ENCODE measurements around the gene ARID4A. TPM values are rescaled to one million over a fixed set of nuclear protein-coding genes. Genes with fewer than 3 reads are reported as not detected.
"Not testable (repeated sequence)": the region's sequence is repeated elsewhere in the genome, so short reads cannot be mapped to it uniquely, and the experiment has no call there.

Gene ARID4A
- total RNA-seq, 2 experiments from 2014 or later, result 18.6 to 19.8 TPM

DNA sequence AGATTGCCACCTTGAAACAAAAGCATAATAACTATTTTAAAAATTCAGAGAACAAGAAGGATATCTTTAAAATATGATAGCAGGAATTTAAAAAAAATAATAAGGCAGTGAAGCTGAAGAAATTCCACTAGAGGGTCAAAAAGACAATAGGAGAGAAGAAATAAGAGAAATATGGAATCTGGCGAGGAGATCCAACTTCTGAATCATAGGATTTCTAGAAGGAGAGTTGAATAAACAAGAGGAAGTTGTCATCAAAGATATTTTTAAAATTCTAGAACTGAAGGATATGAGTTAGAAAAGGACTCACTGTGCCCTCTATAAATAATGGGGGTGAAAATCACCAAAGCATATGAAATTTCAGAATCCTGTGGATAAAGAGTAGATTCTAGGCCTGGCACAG is 70.6 kb downstream of the ARID4A start:
- no peak overlapping the region for H3K4me3 Mint-ChIP-seq
- H3K27me3 Mint-ChIP-seq, result no peaks in the 10 kb centered on the region
- H3K9me3 Mint-ChIP-seq, result no peaks in the 10 kb centered on the region
- DNase-seq, result no peak
- H3K36me3 Mint-ChIP-seq, result peaks cover 20% of the 10 kb centered on the region
- H3K4me1 Mint-ChIP-seq, result peaks cover 8% of the 10 kb centered on the region
- no peak overlapping the region for H3K27ac Mint-ChIP-seq

DNA sequence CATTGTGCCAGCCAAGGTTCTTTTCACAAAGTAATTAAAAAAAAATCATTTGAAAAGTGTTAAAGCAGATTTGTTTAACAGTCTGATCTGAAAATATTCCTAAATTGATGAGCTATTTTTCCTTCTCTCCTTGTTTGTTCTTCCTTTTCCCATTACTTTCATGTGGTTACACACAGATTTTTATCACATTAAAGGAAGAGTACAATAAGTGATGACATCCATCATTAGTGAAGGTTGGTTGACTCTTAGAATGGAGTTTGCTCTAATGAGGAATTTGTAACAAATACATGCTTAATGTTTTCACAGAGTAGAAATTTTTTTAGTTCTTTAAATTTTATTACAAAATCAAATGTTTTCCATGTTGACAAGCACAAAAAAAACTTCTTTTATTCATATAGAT is 78.4 kb downstream of the ARID4A start:
- no peak for DNase-seq
- H3K27me3 Mint-ChIP-seq, result no peaks in the 10 kb centered on the region
- no peaks in the 10 kb centered on the region for H3K9me3 Mint-ChIP-seq
- H3K4me3 Mint-ChIP-seq, result no peak overlapping the region
- H3K4me1 Mint-ChIP-seq, result no peaks in the 10 kb centered on the region
- H3K27ac Mint-ChIP-seq, result no peak overlapping the region
- peaks cover 13% of the 10 kb centered on the region for H3K36me3 Mint-ChIP-seq

GRCh38 chr14:58390830-58391229 is 92.5 kb downstream of the ARID4A start:
- Mint-ChIP-seq H3K27ac (no peak overlapping the region), H3K36me3 (peaks cover 4% of the 10 kb centered on the region), H3K4me1 (peaks cover 4% of the 10 kb centered on the region), H3K4me3 (no peak overlapping the region), H3K27me3 (no peaks in the 10 kb centered on the region), H3K9me3 (no peaks in the 10 kb centered on the region)
- DNase-seq, result no peak

DNA sequence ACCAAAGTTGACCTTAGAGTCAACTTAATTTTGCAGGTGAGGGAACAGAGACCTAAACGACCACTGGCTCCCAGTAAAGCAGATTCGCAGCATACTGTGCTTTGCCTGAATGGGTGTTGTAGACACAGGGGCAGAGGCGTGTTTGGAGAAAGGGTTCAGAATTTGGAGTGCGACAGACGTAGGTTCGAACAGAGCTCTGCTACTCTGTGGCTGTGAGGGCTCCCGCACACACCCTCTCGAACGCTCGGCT is 97.1 kb downstream of the ARID4A start:
- no peak for DNase-seq
- Mint-ChIP-seq H3K4me1 (peaks cover 7% of the 10 kb centered on the region), H3K27me3 (no peaks in the 10 kb centered on the region), H3K36me3 (peaks cover 3% of the 10 kb centered on the region), H3K4me3 (peak overlapping the region; percentile 65), H3K9me3 (no peaks in the 10 kb centered on the region), H3K27ac (peak overlapping the region; percentile 31)

GRCh38 chr14:58395812-58396788 is 97.7 kb downstream of the ARID4A start, which contains the start of gene TOMM20L:
Gene TOMM20L (plus strand): TSS chr14:58395930. CDS start chr14:58395958, 28 bp downstream.
- peak within 1 kb of the TSS; percentile 69 for H3K27ac Mint-ChIP-seq
- peaks cover 7% of the 10 kb centered on the region for H3K4me1 Mint-ChIP-seq
- H3K27me3 Mint-ChIP-seq, result no peaks in the 10 kb centered on the region
- no peaks in the 10 kb centered on the region for H3K9me3 Mint-ChIP-seq
- DNase-seq, result peak; percentile 83
- peaks cover 3% of the 10 kb centered on the region for H3K36me3 Mint-ChIP-seq
- peak within 1 kb of the TSS; percentile 70 for H3K4me3 Mint-ChIP-seq

DNA sequence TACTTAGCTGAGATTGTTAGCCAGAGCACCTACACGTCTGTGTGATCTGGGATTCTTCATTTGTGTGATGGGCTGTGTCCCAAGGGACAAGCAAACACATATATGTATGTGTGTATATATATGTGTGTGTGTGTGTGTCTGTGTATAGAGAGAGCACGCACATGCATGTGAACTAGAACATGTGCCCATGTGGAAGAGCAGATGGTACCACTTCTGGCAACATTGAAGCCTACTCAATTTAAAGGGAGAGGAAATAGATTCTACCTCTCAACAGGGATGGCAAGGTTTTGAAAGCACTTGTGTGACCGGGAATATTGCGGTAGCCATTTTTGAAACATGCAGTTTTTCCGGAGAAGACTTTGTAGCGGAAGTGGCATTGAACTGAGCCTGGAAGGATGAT is 98.8 kb downstream of the ARID4A start:
- DNase-seq, result no peak
- no peak overlapping the region for H3K4me3 Mint-ChIP-seq
- peaks cover 6% of the 10 kb centered on the region for H3K36me3 Mint-ChIP-seq
- no peaks in the 10 kb centered on the region for H3K27me3 Mint-ChIP-seq
- H3K9me3 Mint-ChIP-seq, result no peaks in the 10 kb centered on the region
- H3K27ac Mint-ChIP-seq, result no peak overlapping the region
- H3K4me1 Mint-ChIP-seq, result peaks cover 7% of the 10 kb centered on the region

- no peak overlapping the region for H3K4me3 Mint-ChIP-seq
- peaks cover 6% of the 10 kb centered on the region for H3K36me3 Mint-ChIP-seq
Measured at GRCh38 chr14:58398495-58398894, 100.1 kb downstream of the ARID4A start.

DNA sequence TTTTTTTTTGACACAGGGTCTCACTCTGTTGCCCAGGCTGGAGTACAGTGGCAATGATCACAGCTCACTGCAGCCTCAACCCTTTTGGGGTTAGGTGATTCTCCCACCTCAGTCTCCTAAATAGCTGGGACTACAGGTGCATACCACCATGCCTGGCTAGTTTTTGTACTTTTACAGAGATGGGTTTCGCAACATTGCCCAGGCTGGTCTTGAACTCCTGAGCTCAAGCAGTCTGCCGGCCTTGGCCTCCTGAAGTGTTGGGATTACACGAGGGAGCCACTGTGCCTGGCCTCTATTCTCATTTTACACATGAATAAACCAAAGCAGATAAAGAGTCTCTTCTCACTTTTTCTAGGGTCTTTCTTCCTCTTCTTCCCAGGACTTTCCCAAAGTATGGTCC is 100.5 kb downstream of the ARID4A start:
- H3K27me3 Mint-ChIP-seq, result no peaks in the 10 kb centered on the region
- no peak for DNase-seq
- H3K27ac Mint-ChIP-seq, result no peak overlapping the region
- H3K4me3 Mint-ChIP-seq, result no peak overlapping the region
- peaks cover 6% of the 10 kb centered on the region for H3K36me3 Mint-ChIP-seq
- no peaks in the 10 kb centered on the region for H3K9me3 Mint-ChIP-seq
- peaks cover 7% of the 10 kb centered on the region for H3K4me1 Mint-ChIP-seq

More at GRCh38 chr14:58398495-58398894, 100.1 kb downstream of the ARID4A start:
- DNase-seq, result no peak
- Mint-ChIP-seq H3K27ac (no peak overlapping the region), H3K4me1 (peaks cover 7% of the 10 kb centered on the region), H3K27me3 (no peaks in the 10 kb centered on the region), H3K9me3 (no peaks in the 10 kb centered on the region)

DNA sequence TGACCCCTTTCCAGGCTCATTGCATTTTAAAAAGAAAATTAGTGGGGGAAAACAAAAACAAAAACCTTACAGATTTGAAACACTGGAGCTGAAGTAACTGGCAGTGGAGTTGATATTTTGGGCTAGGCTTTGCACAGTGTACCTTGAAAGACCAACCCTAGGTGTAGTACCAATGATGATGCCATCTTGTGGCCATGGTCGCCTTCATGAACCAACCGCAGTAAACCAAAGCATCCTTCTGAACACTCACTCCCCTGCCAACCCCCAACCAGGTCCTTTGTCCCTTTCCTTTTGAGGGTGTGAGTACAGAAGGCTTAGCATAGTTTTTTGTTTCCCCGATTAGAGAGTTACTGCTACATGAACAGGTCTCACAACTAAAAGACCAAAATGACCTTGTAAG is 103.2 kb downstream of the ARID4A start:
- Mint-ChIP-seq H3K27ac (no peak overlapping the region), H3K27me3 (no peaks in the 10 kb centered on the region), H3K9me3 (no peaks in the 10 kb centered on the region), H3K36me3 (peaks cover 6% of the 10 kb centered on the region), H3K4me1 (no peaks in the 10 kb centered on the region), H3K4me3 (no peak overlapping the region)
- no peak for DNase-seq

- no peaks in the 10 kb centered on the region for H3K9me3 Mint-ChIP-seq
- peaks cover 14% of the 10 kb centered on the region for H3K36me3 Mint-ChIP-seq
- no peaks in the 10 kb centered on the region for H3K27me3 Mint-ChIP-seq
- no peak overlapping the region for H3K27ac Mint-ChIP-seq
- no peak for DNase-seq
- H3K4me3 Mint-ChIP-seq, result no peak overlapping the region
- H3K4me1 Mint-ChIP-seq, result no peaks in the 10 kb centered on the region
Measured at GRCh38 chr14:58408681-58409215, 110.4 kb downstream of the ARID4A start.

- H3K27me3 Mint-ChIP-seq, result no peaks in the 10 kb centered on the region
- peaks cover 2% of the 10 kb centered on the region for H3K9me3 Mint-ChIP-seq
- H3K36me3 Mint-ChIP-seq, result peaks cover 37% of the 10 kb centered on the region
- H3K27ac Mint-ChIP-seq, result no peak overlapping the region
- H3K4me3 Mint-ChIP-seq, result no peak overlapping the region
- H3K4me1 Mint-ChIP-seq, result peaks cover 14% of the 10 kb centered on the region
- DNase-seq, result no peak
Measured at GRCh38 chr14:58414845-58415244, 116.5 kb downstream of the ARID4A start.

DNA sequence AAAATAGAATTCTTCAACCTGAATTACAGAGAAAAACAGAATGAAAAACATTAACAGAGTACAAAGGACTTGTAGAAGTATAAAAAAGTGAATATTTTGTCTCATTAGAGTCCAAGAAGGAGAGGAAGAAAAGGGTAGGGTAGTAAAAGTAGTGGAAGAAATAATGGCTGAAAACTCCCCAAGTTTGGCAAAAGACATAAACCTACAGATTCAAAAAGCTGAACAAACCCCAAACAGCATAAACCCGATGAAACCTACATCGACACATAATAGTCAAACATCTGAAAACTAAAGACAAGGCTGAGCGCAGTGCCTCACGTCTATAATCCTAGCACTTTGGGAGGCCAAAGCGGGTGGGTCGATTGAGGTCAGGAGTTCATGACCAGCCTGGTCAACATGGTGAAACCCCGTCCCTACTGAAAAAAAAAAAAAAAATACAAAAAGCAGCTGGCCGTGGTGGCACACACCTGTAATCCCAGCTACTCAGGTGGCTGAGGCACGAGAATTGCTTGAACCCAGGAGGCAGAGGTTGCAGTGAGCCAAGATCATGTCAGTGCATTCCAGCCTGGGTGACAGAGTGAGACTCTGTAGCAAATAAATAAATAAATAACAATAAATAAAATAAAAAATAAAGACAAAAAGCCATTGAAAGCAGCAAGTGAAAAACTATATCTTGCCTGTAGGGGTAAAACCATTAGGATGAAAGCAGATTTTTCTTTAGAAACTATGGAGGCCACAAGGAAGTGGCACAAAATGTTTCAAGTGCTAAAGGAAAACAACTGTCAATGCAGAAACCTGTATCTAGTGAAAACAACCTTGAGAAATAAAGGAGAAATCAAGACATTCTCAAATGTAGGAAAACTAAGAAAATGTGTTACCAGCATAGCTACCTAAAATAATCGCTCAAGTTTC is 117.5 kb downstream of the ARID4A start:
- DNase-seq, result no peak
- Mint-ChIP-seq H3K27ac (no peak overlapping the region), H3K4me1 (peaks cover 14% of the 10 kb centered on the region), H3K9me3 (peaks cover 2% of the 10 kb centered on the region), H3K27me3 (no peaks in the 10 kb centered on the region), H3K36me3 (peaks cover 37% of the 10 kb centered on the region), H3K4me3 (no peak overlapping the region)

DNA sequence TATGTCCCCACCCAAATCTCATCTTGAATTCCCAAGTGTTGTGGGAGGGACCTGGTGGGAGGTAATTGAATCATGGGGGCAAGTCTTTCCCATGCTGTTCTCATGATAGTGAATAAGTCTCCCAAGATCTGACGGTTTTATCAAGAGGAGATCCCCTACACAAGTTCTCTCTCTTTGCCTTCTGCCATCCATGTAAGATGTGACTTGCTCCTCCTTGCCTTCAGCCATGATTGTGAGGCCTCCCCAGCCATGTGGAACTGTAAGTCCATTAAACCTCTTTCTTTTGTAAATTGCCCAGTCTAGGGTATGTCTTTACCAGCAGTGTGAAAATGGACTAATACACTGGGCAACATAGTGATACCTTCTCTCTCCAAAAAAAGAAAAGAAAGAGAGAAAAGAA is 118.6 kb downstream of the ARID4A start:
- not testable (repeated sequence) for H3K9me3 Mint-ChIP-seq, H3K4me3 Mint-ChIP-seq, H3K27ac Mint-ChIP-seq, DNase-seq, H3K27me3 Mint-ChIP-seq
- Mint-ChIP-seq H3K36me3 (peaks cover 34% of the 10 kb centered on the region), H3K4me1 (peaks cover 18% of the 10 kb centered on the region)

All from activated naive CD8-positive, alpha-beta T cell treated with anti-CD3 and anti-CD28 coated beads for 36 hours (primary cell).